ENCODE results near the gene DEPDC1B. TPM values are rescaled to one million over a fixed set of nuclear protein-coding genes. Genes with fewer than 3 reads are reported as not detected.

DEPDC1B gene
- total and polyA plus RNA-seq, 2 of the 8 experiments (the other 6 are each of a cell fraction or from before 2014, with no cell fraction given) = 30.8 to 67.4 TPM

GRCh38 chr5:60577116-60577515 is 122.8 kb downstream of the DEPDC1B start:
- no peak overlapping the region for H2AFZ ChIP-seq (ENCODE audit: low read length)
- no peak for TF ChIP-seq FOSL1 (IDR thresholded peaks at IDR 0.05; ENCODE audit: insufficient read depth, low read depth, low read length)
- no peak for TF ChIP-seq RBBP5 (IDR thresholded peaks at IDR 0.05; ENCODE audit: borderline replicate concordance, low read depth, low read length)
- no peak for TF ChIP-seq E2F6 (IDR thresholded peaks at IDR 0.05)
- no peak for TF ChIP-seq MAFK (IDR thresholded peaks at IDR 0.05; ENCODE audit: low read depth, low read length)
- no peak for TF ChIP-seq HDAC6 (IDR thresholded peaks at IDR 0.05; ENCODE audit: low read depth, low read length)
- no peak for TF ChIP-seq EP300 (IDR thresholded peaks at IDR 0.05; ENCODE audit: borderline replicate concordance in 1 of 2, low read depth in 2 of 2, low read length in 2 of 2)
- no peak for TF ChIP-seq ZNF274 (IDR thresholded peaks at IDR 0.05; ENCODE audit: borderline replicate concordance, extremely low read depth, low read length)
- TF ChIP-seq YY1 (IDR thresholded peaks at IDR 0.05; ENCODE audit: low read depth, low read length) = no peak
- no peak for TF ChIP-seq SUZ12 (IDR thresholded peaks at IDR 0.05; ENCODE audit: low read length)
- TF ChIP-seq CBX8 (IDR thresholded peaks at IDR 0.05; ENCODE audit: borderline replicate concordance, low read depth, low read length) = no peak
- no peak for TF ChIP-seq TAF7 (optimal IDR thresholded peaks at IDR 0.05; ENCODE audit: borderline replicate concordance, low read depth, low read length)
- no peak for TF ChIP-seq POU5F1 (IDR thresholded peaks at IDR 0.05; ENCODE audit: low read depth, low read length)
- no peak for TF ChIP-seq PHF8 (conservative IDR thresholded peaks at IDR 0.05; ENCODE audit: low read depth, low read length)

More at GRCh38 chr5:60577116-60577515, 122.8 kb downstream of the DEPDC1B start:
- no peaks in the 10 kb centered on the region for H4K20me1 ChIP-seq (replicated peaks in 1 of 2; ENCODE audit: control insufficient read depth in 1 of 2, insufficient read depth in 2 of 2, low read length in 2 of 2)
- H3K79me1 ChIP-seq (ENCODE audit: low read depth, low read length) = no peaks in the 10 kb centered on the region
- H2BK20ac ChIP-seq (ENCODE audit: low read length) = no peak overlapping the region
- H3K9me3 ChIP-seq (ENCODE audit: insufficient read depth in 2 of 2, low read depth in 1 of 2, low read length in 1 of 2) = peaks cover 22 to 27% of the 10 kb centered on the region in 2 experiments
- no peaks in the 10 kb centered on the region for H3K79me2 ChIP-seq (ENCODE audit: control insufficient read depth in 1 of 2, insufficient read depth in 2 of 2, low read length in 2 of 2)
- ChIA-PET POLR2A (ENCODE audit: partially characterized antibody) (no interaction called here), CTCF (ENCODE audit: partially characterized antibody) (interaction anchor here (0.7 kb wide), 1 partner anchor 22 kb away, joined by 3 read pairs; no protein-coding TSS in a partner anchor)
- H3K9ac ChIP-seq (replicated peaks in 1 of 4; ENCODE audit: extremely low read depth in 1 of 4, low read depth in 3 of 4, low read length in 3 of 4) = no peak overlapping the region
- no peak overlapping the region for H3K27ac ChIP-seq (ENCODE audit: low read depth, low read length)
- no peak overlapping the region for H3K4me2 ChIP-seq (ENCODE audit: insufficient read depth in 1 of 2, low read depth in 2 of 2, low read length in 2 of 2)
- no peaks in the 10 kb centered on the region for H3K23me2 ChIP-seq (ENCODE audit: low read depth, low read length)
- no peak overlapping the region for H3K4me3 ChIP-seq (ENCODE audit: extremely low read depth in 1 of 4, insufficient read depth in 2 of 4, low read depth in 3 of 4, low read length in 4 of 4)
- H3K18ac ChIP-seq (ENCODE audit: extremely low read depth, low read length) = no peak overlapping the region
- H4K5ac ChIP-seq (ENCODE audit: insufficient read length, low read depth, low read length) = no peak overlapping the region
- 83% methylated on average over 1 of the region's 1 CpG; no CpG with 5 or more reads in 1 of the 2 experiments for WGBS, 2 experiments (ENCODE audit: extremely low coverage in 1 of 2, insufficient coverage in 1 of 2, insufficient read length in 1 of 2, insufficient replicate concordance in 2 of 2, low coverage in 1 of 2, low lambda C conversion rate in 2 of 2, missing lambda C conversion rate in 1 of 2)
- H2BK5ac ChIP-seq (ENCODE audit: low read depth, low read length) = no peak overlapping the region
- H3K27me3 ChIP-seq (replicated peaks in 1 of 4; ENCODE audit: control insufficient read depth in 3 of 4, extremely low read depth in 1 of 4, insufficient read depth in 3 of 4, low read length in 3 of 4) = no peaks in the 10 kb centered on the region
- H2BK12ac ChIP-seq (ENCODE audit: low read depth, low read length) = no peak overlapping the region
- H4K8ac ChIP-seq (ENCODE audit: extremely low read depth, insufficient read depth, low read length) = no peak overlapping the region
- H3K36me3 ChIP-seq (ENCODE audit: control insufficient read depth in 2 of 4, insufficient read depth in 4 of 4, low read length in 3 of 4) = peaks cover 0 to 4% (median 0%) of the 10 kb centered on the region in 4 experiments; a peak in 2 of 8 replicates
- FAIRE-seq = no peak
- no peak overlapping the region for H3K56ac ChIP-seq (replicated peaks; ENCODE audit: insufficient read length, low read depth, low read length)
- H3K4ac ChIP-seq (replicated peaks; ENCODE audit: insufficient read length, low read depth, low read length) = no peak overlapping the region
- no peak overlapping the region for H2BK15ac ChIP-seq (ENCODE audit: low read length)
- H3K14ac ChIP-seq (ENCODE audit: insufficient read length) = no peak overlapping the region
- DNase-seq (ENCODE audit: low read depth in 1 of 2, low spot score in 2 of 2) = no peak
- H2AK5ac ChIP-seq (ENCODE audit: low read depth, low read length) = no peak overlapping the region
- no peak overlapping the region for H2BK120ac ChIP-seq (replicated peaks; ENCODE audit: low read depth, low read length)
- H3K4me1 ChIP-seq (replicated peaks in 1 of 4; ENCODE audit: control insufficient read depth in 3 of 4, insufficient read depth in 4 of 4, low read length in 3 of 4) = no peaks in the 10 kb centered on the region
- no peak overlapping the region for H4K91ac ChIP-seq (replicated peaks; ENCODE audit: insufficient read length, low read length)
- H3K23ac ChIP-seq (ENCODE audit: insufficient read length) = no peak overlapping the region

Data from H1 (cell line).